Glutamatergic neuron (in vitro differentiated cells): ENCODE data around the gene ZFR. TPM values are rescaled to one million over a fixed set of nuclear protein-coding genes. Genes with fewer than 3 reads are reported as not detected.

Experiments used
- DNase-seq: peaks from one replicate; pipeline ENCODE4 v3.0.0; 2022
- H3K27ac Mint-ChIP-seq: one replicate; pipeline ENCODE4 v1.8.0; 2020; ENCODE audit warnings: mild to moderate bottlenecking, mixed read lengths, inconsistent platforms; ENCODE audit not compliant: unreplicated experiment
- H3K27me3 Mint-ChIP-seq: one replicate; pipeline ENCODE4 v1.8.0; 2020; ENCODE audit warnings: mild to moderate bottlenecking, moderate library complexity, mixed read lengths, inconsistent platforms; ENCODE audit not compliant: unreplicated experiment
- H3K36me3 Mint-ChIP-seq: one replicate; pipeline ENCODE4 v1.8.0; 2020; ENCODE audit warnings: mild to moderate bottlenecking, mixed read lengths, inconsistent platforms; ENCODE audit not compliant: unreplicated experiment
- H3K4me1 Mint-ChIP-seq: one replicate; pipeline ENCODE4 v1.8.0; 2020; ENCODE audit warnings: mild to moderate bottlenecking, low read depth, mixed read lengths, inconsistent platforms; ENCODE audit not compliant: unreplicated experiment
- H3K4me3 Mint-ChIP-seq: one replicate; pipeline ENCODE4 v1.8.0; 2020; ENCODE audit warnings: mild to moderate bottlenecking, mixed read lengths, inconsistent platforms; ENCODE audit not compliant: unreplicated experiment
- H3K9me3 Mint-ChIP-seq: one replicate; pipeline ENCODE4 v1.8.0; 2020; ENCODE audit warnings: mild to moderate bottlenecking, moderate library complexity, mixed read lengths, inconsistent platforms; ENCODE audit not compliant: unreplicated experiment
- CTCF ChIP-seq: fragments of 200-600 bp; sonication (generic); IDR thresholded peaks from one replicate; pipeline ENCODE4 v1.5.0; 2021; ENCODE audit not compliant: partially characterized antibody, unreplicated experiment
- total RNA-seq: library from RNA; stranded (reverse); fragmentation: NEBNext Ultra II Directional; extraction: Animal tissue kit (Norgen Biotek cat#: 25700); gene quantifications from one replicate; pipeline ENCODE4 v1.2.1, GENCODE V29; 2021; ENCODE audit not compliant: unreplicated experiment

ZFR gene
- total RNA-seq, 1 donor from 2014 or later: 84.5 TPM

- Mint-ChIP-seq H3K9me3 (peaks cover 4% of the 10 kb centered on the region), H3K27me3 (peaks cover 2% of the 10 kb centered on the region), H3K4me3 (no peak overlapping the region), H3K36me3 (peaks cover under 1% of the 10 kb centered on the region), H3K27ac (peak overlapping the region; percentile 75), H3K4me1 (peaks cover 16% of the 10 kb centered on the region)
- peak; percentile 63 for DNase-seq
- no peak for TF ChIP-seq CTCF
Observed at GRCh38 chr5:32419791-32420190, 24.7 kb downstream of the ZFR start.

- Mint-ChIP-seq H3K36me3 (peaks cover 5% of the 10 kb centered on the region), H3K4me3 (no peak overlapping the region), H3K4me1 (no peaks in the 10 kb centered on the region), H3K27ac (no peak overlapping the region), H3K9me3 (peaks cover 2% of the 10 kb centered on the region), H3K27me3 (no peaks in the 10 kb centered on the region)
- no peak for DNase-seq
- no peak for TF ChIP-seq CTCF
Observed at GRCh38 chr5:32413466-32414263, 30.9 kb downstream of the ZFR start.

GRCh38 chr5:32410630-32411029 is 33.9 kb downstream of the ZFR start:
- Mint-ChIP-seq H3K4me3 (no peak overlapping the region), H3K27ac (no peak overlapping the region), H3K36me3 (peaks cover 5% of the 10 kb centered on the region), H3K27me3 (no peaks in the 10 kb centered on the region), H3K4me1 (no peaks in the 10 kb centered on the region), H3K9me3 (no peaks in the 10 kb centered on the region)
- no peak for DNase-seq
- TF ChIP-seq CTCF: no peak

GRCh38 chr5:32406650-32407049 is 37.9 kb downstream of the ZFR start:
- H3K36me3 Mint-ChIP-seq: peaks cover 4% of the 10 kb centered on the region
- no peaks in the 10 kb centered on the region for H3K27me3 Mint-ChIP-seq
- TF ChIP-seq CTCF: no peak
- H3K4me3 Mint-ChIP-seq: no peak overlapping the region
- no peaks in the 10 kb centered on the region for H3K4me1 Mint-ChIP-seq
- DNase-seq: no peak
- H3K9me3 Mint-ChIP-seq: no peaks in the 10 kb centered on the region
- H3K27ac Mint-ChIP-seq: no peak overlapping the region

DNA sequence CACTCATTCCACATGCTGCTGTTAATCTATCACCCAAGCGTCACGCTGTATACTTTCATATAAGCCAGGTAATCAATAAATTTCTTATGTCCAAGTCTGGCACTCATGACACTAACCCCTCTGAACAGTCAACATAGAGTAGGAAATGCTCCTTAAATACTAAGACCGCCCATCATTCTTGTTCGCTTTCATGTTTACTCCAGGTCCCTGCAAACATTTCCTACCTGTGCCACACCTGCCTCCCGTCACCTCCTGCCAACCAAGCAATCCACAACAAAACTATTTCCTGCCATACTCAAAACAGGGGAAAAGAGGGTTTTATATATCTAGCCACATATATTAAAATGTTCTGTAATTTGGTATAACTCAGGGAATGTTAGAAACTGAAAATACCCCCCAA is 39.0 kb downstream of the ZFR start:
- DNase-seq: no peak
- Mint-ChIP-seq H3K27ac (no peak overlapping the region), H3K4me3 (no peak overlapping the region), H3K9me3 (peaks cover 2% of the 10 kb centered on the region), H3K4me1 (no peaks in the 10 kb centered on the region), H3K36me3 (peaks cover 4% of the 10 kb centered on the region), H3K27me3 (no peaks in the 10 kb centered on the region)
- TF ChIP-seq CTCF: no peak
